HG03108 (cell line): ENCODE measurements around the gene GREM2.

Source experiments
- ATAC-seq: cut with Tn5 transposase; IDR thresholded peaks from one replicate; pipeline ENCODE4 v1.9.1; 2021; ENCODE audit warnings: moderate library complexity; ENCODE audit not compliant: unreplicated experiment

GREM2 gene

GRCh38 chr1:240610636-240611035 lies 1.3 kb downstream of the GREM2 start:
- ATAC-seq = no peak

GRCh38 chr1:240609527-240610060 lies 2.4 kb downstream of the GREM2 start:
- ATAC-seq = no peak

DNA sequence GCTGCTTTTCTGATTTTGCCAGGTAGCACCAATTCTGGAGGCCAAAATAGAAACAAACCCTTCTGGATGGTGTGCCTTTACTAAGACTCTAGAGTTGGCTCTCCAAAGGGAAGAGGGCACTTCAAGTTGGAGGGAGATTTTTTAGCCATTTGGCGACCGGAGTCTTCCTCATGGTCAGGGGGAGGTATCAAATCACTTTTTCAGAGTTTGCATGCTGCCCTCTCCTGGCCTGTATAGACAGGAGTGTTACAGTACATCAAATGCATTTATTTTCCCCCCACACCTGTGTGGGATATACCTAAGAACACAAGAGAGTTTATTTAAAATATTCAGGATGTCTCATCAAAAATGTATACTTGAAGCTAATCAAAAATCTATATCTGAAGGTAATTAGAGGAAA lies 3.2 kb downstream of the GREM2 start:
- no peak for ATAC-seq

DNA sequence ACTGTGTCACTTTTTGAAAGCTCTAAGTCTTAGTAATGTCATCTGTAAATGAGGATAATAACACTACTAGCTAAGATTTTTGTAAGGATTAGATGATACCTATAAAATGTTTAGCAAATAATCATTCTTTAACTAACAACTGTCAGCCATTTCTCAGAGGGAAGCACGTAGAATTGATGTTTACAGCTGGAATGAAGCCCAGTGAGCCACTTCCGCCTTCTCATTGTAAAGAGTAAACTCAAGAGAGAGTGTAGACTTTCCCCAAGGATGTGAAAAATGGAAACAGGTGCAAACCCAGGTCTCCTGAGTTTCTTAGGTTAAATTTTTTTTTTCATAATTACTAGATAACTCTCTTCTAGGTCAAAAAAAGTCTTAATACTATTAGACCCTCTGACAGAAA lies 4.9 kb downstream of the GREM2 start:
- ATAC-seq = no peak

- no peak for ATAC-seq
Observed at GRCh38 chr1:240602189-240602588, 9.8 kb downstream of the GREM2 start.

GRCh38 chr1:240599830-240600229 lies 12.1 kb downstream of the GREM2 start:
- ATAC-seq = no peak

DNA sequence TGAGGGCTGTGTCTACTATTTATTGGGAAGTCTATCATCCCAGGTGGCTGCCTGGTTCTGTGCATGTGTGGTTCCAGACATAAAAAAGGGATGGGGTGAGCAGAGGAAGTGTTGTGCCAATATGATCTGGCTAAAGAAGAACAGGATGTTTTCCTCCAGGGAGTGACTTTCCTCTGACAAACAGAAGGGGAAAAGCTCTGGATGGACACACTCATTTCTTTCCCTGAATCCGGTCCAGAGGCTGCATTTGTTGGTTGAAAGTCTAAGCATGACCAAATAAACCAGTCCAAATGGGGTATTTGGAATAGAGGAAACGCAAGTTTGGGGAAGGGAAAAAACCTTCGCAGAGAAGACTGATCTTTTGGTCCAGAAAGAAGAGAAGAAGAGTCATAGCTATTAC lies 12.7 kb downstream of the GREM2 start:
- ATAC-seq = no peak

GRCh38 chr1:240598216-240599001 lies 13.5 kb downstream of the GREM2 start:
- ATAC-seq = no peak

- no peak for ATAC-seq
Observed at GRCh38 chr1:240597153-240597745, 14.7 kb downstream of the GREM2 start.

DNA sequence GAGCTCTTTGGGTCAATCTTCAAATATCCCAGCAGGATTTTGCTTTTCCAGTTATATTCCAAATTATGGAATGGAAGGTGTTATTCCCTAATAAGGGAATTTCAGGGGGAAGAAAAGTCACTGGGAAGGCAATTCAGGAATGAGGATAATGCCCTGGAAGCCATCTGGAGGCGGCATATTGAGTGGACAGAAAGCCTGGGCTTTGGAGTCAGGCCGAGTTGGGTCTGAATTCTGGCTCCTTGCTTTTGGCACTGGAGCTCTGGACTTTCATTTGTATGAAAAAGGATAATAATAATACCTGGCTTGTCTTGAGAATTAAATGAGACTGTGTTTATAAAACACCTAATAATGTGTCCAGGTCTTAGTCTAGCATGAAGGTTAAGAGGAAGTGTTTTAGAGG lies 16.5 kb downstream of the GREM2 start:
- no peak for ATAC-seq

- ATAC-seq = no peak
Observed at GRCh38 chr1:240591564-240591963, 20.4 kb downstream of the GREM2 start.

- ATAC-seq = no peak
Observed at GRCh38 chr1:240591078-240591477, 20.9 kb downstream of the GREM2 start.

DNA sequence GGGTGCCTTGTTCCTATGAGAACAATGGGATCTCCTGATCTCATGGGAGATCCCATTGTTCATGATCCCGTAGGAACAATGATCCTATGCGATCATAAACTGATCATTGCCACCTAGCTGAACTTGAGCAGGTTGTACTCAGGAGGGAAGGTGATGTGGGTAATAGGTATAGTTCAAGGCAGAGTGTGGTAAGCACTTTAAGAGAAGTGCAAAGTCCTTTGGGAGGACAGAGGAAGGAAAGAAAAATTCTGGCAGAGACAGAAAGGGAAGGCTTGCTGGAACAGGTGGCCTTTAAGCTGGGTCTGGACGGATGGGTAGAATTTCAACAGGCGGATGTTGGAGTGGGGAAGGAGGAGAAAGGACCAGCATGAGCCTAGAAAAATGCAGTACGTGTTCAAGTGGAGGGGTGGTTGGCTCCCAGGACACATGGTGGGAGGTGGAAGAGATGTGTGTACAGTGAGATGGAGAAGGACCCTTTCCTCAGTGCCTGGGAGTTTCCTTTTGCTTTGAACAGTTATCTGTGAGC lies 22.3 kb downstream of the GREM2 start:
- ATAC-seq = no peak

DNA sequence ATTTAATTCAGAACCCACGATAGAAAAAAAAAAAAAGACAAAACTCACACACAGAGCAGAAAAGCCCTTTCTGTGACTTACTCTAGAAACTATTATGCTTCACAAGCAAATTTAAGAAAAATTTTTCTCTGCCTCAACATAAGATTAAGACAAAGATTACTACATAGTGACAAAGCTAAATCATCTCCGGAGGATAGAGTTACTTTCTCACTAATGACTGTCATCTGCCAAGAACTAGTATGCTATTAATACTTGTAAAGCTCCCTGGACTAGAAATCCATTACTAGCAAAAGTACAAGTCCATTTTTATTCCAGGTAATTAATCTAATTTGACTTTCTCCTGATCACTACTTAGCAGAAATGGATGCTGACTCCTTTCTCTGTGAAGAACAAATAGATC lies 25.9 kb downstream of the GREM2 start:
- no peak for ATAC-seq

GRCh38 chr1:240582953-240583352 lies 29.0 kb downstream of the GREM2 start:
- ATAC-seq = no peak

- no peak for ATAC-seq
Observed at GRCh38 chr1:240579511-240579910, 32.4 kb downstream of the GREM2 start.

DNA sequence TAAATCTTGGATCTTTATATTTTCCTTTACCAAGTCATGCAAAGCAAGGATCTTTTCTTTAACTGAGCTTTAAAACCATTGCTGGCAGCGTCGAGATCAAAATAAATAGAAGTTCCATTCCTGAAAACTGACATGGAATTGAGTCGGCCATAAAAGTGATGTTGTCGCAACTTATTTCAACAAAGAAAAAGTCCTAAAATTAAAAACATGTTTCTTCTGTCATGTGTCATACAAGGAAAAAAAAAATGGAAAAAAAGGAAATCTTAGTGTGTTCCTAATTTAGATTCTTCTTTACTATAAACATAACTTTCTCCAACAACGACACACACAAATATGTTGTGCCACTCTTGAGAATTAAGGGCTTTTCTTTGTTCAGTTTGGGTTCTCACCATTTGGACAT lies 34.9 kb downstream of the GREM2 start:
- ATAC-seq = no peak

GRCh38 chr1:240575981-240576662 lies 35.8 kb downstream of the GREM2 start:
- no peak for ATAC-seq

GRCh38 chr1:240572328-240572727 lies 39.6 kb downstream of the GREM2 start:
- ATAC-seq = no peak

- ATAC-seq = no peak
Observed at GRCh38 chr1:240571782-240572181, 40.2 kb downstream of the GREM2 start.

- ATAC-seq = no peak
Observed at GRCh38 chr1:240567066-240567465, 44.9 kb downstream of the GREM2 start.

- ATAC-seq = no peak
Observed at GRCh38 chr1:240562779-240563178, 49.2 kb downstream of the GREM2 start.
